Upper lobe of left lung (tissue), 6 donors: ENCODE data around the gene PNPLA7. TPM values are rescaled to one million over a fixed set of nuclear protein-coding genes. Genes with fewer than 3 reads are reported as not detected.
"Not testable (repeated sequence)": the region's sequence is repeated elsewhere in the genome, so short reads cannot be mapped to it uniquely, and the experiment has no call there.

Source experiments
- ATAC-seq, 2 donors: fragments of 200-7000 bp; cut with Tn5 transposase; one replicate each; pipeline ENCODE4 v1.9.1; 2022; ENCODE audit warnings: mild to moderate bottlenecking in 2 of 2, moderate library complexity in 2 of 2; ENCODE audit not compliant: low FRiP score in 2 of 2
- DNase-seq, 2 donors: peaks; one replicate each; pipeline ENCODE4 v3.0.0-alpha.2; 2019 to 2020
- H3K27ac ChIP-seq, 4 donors: fragments of 200-600 bp; sonication (generic); one replicate each; pipeline ENCODE4 v1.5.1; 2016 to 2019
- H3K27me3 ChIP-seq, 4 donors: fragments of 200-600 bp; sonication (generic); one replicate each; pipeline ENCODE4 v1.5.1; 2017 to 2019
- H3K36me3 ChIP-seq, 4 donors: fragments of 200-600 bp; sonication (generic); one replicate each; pipeline ENCODE4 v1.5.1; 2016 to 2019
- H3K4me1 ChIP-seq, 4 donors: fragments of 200-600 bp; sonication (generic); one replicate each; pipeline ENCODE4 v1.5.1; 2018 to 2019
- H3K4me3 ChIP-seq, 4 donors: fragments of 200-600 bp; sonication (generic); one replicate each; pipeline ENCODE4 v1.5.1; 2017 to 2019; ENCODE audit warnings: mild to moderate bottlenecking in 2 of 4, moderate library complexity in 1 of 4
- H3K9me3 ChIP-seq, 4 donors: fragments of 200-600 bp; sonication (generic); one replicate each; pipeline ENCODE4 v1.5.1; 2018 to 2019
- EP300 ChIP-seq, 4 donors: sonication (generic); formaldehyde crosslinking; IDR thresholded peaks; one replicate each; pipeline ENCODE4 v1.5.1; 2017; ENCODE audit warnings: antibody characterized with exemption in 4 of 4, control low read depth in 2 of 4
- POLR2A ChIP-seq, 4 donors: fragments of 450-650 bp; IDR thresholded peaks; one replicate each; pipeline ENCODE4 v1.5.1; 2016 to 2017; ENCODE audit warnings: antibody characterized with exemption in 4 of 4, mild to moderate bottlenecking in 2 of 4
- POLR2AphosphoS5 ChIP-seq, 2 donors: sonication (generic); formaldehyde crosslinking; IDR thresholded peaks; one replicate each; pipeline ENCODE4 v1.5.1; 2017; ENCODE audit warnings: antibody characterized with exemption in 2 of 2
- WGBS, 2 donors: methylation state at CpG; one replicate each; pipeline ENCODE4 v1.1.5; 2017 to 2018; 5-methylcytosine and 5-hydroxymethylcytosine counted together
- total RNA-seq, 6 donors: library from RNA; depleted of rRNA in 4 of 6; stranded (reverse); fragments of >200 nt in 4 of 6; gene quantifications; one replicate each; pipeline versions ENCODE4 v1.1.0 to v1.2.1, GENCODE V29; 2016 to 2021
- TF ChIP-seq, protein P1 (sequence below), 6 experiments: fragments of 450-650 bp in 4 of 6; fragments of 200-600 bp in 2 of 6; sonication (generic) in 2 of 6; IDR thresholded peaks; one replicate each; pipeline ENCODE4 v1.5.1; 2016 to 2019; ENCODE audit warnings: antibody characterized with exemption in 6 of 6
- donor health status: DM: no; HTN: no; CAD: no; lungs with moderate emphysema.
- donor health status: DM: no; HTN: yes; CAD: no; lungs with severe emphysema.

Gene PNPLA7
- 100 to 1,000 TPM in 1 of 6 donors, 10 to 100 TPM in 2, 1 to 10 TPM in 3; 6.0 to 104 (median 14.0) TPM for total RNA-seq

DNA sequence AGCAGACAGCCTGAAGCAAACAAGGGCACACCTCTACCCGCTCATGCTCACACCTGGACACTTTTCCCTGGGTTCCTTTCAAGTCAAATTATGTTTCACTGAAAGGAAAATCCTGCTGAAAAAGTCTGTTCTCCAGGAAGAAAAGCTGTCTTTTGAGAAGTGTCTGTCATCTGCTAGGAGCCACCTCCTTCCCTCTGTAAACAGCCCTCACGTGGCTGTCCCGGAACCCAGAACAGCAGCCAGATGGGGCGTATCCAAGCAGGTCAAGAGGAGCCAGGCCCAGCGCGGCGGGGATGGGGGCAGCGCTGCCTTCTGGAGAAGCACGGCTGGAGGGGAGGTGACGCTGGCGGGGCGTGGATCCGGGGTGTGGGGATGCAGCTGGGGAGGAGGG is at the start of gene PNPLA7:
Gene PNPLA7 (minus strand): TSS at position 172 of the 391 bp plus-strand sequence. CDS start 205 bp downstream, outside the sequence.
- TF ChIP-seq, protein P1, sequence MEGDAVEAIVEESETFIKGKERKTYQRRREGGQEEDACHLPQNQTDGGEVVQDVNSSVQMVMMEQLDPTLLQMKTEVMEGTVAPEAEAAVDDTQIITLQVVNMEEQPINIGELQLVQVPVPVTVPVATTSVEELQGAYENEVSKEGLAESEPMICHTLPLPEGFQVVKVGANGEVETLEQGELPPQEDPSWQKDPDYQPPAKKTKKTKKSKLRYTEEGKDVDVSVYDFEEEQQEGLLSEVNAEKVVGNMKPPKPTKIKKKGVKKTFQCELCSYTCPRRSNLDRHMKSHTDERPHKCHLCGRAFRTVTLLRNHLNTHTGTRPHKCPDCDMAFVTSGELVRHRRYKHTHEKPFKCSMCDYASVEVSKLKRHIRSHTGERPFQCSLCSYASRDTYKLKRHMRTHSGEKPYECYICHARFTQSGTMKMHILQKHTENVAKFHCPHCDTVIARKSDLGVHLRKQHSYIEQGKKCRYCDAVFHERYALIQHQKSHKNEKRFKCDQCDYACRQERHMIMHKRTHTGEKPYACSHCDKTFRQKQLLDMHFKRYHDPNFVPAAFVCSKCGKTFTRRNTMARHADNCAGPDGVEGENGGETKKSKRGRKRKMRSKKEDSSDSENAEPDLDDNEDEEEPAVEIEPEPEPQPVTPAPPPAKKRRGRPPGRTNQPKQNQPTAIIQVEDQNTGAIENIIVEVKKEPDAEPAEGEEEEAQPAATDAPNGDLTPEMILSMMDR (IDR thresholded peaks at IDR 0.05), result no peak
- TF ChIP-seq POLR2A (IDR thresholded peaks at IDR 0.05) (peak in 1 of 4 donors; percentile 49), EP300 (IDR thresholded peaks at IDR 0.05) (peak in 1 of 4 donors; percentile 61), POLR2AphosphoS5 (IDR thresholded peaks at IDR 0.05) (peak; percentile 23 to 81)
- peaks cover 12 to 26% (median 16%) of the 10 kb centered on the region in 4 donors for H3K4me1 ChIP-seq

DNA sequence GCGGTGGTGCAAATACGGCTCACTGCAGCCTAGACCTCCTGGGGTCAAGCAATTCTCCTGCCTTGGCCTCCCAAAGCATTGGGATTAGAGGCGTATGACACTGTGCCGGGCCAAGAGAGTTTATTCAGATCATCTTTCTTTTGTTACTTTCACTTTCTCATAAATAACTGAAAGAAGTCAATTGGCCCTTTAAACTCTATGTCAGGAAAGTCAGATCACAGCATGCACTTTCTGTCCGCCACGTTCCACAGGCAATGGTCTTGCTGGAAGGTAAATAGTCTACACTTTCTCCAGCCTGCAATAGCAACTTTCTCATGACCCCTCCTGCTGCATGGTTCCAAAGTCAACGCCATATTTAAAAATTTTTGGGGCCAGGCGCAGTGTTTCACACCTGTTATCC is 48.7 kb upstream of the PNPLA7 start:
- H3K4me3 ChIP-seq, result no peak overlapping the region
- no peak for ATAC-seq

More for the DNA sequence above, at the start of gene PNPLA7:
- peak within 1 kb of the TSS; percentile 80 to 91 (median 89) for H3K27ac ChIP-seq
- H3K27me3 ChIP-seq, result no peaks in the 10 kb centered on the region
- ATAC-seq (peak; percentile 84 to 91), DNase-seq (peak; percentile 92 to 93)
- H3K4me3 ChIP-seq, result peak within 1 kb of the TSS; percentile 87 to 99 (median 93)
- 0 to 3% methylated on average over 2 to 8 of the region's 13 CpGs for WGBS, 2 donors
- no peaks in the 10 kb centered on the region for H3K9me3 ChIP-seq
- H3K36me3 ChIP-seq, result peaks cover 0 to 13% (median 6%) of the 10 kb centered on the region in 4 donors

DNA sequence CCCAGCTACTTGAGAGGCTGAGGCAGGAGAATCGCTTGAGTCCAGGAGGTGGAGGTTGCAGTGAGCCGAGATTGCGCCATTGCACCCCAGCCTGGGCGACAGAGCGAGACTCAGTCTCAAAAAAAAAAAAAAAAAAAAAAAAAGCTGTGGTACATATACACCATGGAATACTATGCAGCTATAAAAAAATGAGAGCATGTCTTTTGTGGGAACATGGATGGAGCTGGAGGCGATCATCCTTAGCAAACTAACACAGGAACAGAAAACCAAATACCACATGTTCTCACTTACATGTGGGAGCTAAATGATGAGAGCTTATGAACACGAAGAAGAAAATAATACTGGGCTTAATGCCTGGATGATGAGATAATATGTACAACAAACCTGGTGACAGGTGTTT is 46.4 kb upstream of the PNPLA7 start:
- not testable (repeated sequence) for H3K9me3 ChIP-seq, ATAC-seq, H3K27ac ChIP-seq, H3K4me3 ChIP-seq, H3K27me3 ChIP-seq, H3K36me3 ChIP-seq, DNase-seq
- 85 to 86% methylated on average over 7 of the region's 7 CpGs for WGBS, 2 donors
- peaks cover 0 to 16% (median 8%) of the 10 kb centered on the region in 4 donors for H3K4me1 ChIP-seq

More for the DNA sequence above, 48.7 kb upstream of the PNPLA7 start:
- TF ChIP-seq, protein P1 (IDR thresholded peaks at IDR 0.05), result no peak
- TF ChIP-seq EP300 (IDR thresholded peaks at IDR 0.05) (no peak), POLR2AphosphoS5 (IDR thresholded peaks at IDR 0.05) (no peak), POLR2A (IDR thresholded peaks at IDR 0.05) (no peak)
- DNase-seq, result no peak
- H3K27me3 ChIP-seq, result no peaks in the 10 kb centered on the region
- no peaks in the 10 kb centered on the region for H3K9me3 ChIP-seq
- no peak overlapping the region for H3K27ac ChIP-seq
- H3K36me3 ChIP-seq, result no peaks in the 10 kb centered on the region
- H3K4me1 ChIP-seq, result peaks cover 0 to 12% (median under 1%) of the 10 kb centered on the region in 4 donors
- WGBS, 2 donors, result 75 to 86% methylated on average over 8 of the region's 8 CpGs

DNA sequence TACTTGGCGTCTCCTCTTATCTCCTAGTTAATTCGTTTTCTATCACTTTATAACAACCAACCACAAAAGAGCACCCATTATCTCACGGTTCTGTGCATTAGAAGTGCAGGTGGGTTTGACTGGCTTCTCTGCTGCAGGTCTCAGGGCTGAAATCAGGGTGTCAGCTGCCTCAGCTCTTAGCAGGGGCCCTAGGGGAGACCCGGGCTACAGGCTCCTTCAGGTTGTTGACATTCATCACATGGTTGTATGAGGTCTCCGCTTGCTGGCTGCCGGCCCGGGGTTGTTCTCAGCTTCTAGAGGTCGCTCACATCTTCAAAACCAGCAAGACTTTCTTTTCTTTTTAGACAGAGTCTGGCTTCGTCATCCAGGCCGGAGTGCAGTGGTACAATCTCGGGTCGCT is 43.0 kb upstream of the PNPLA7 start:
- H3K27me3 ChIP-seq, result no peaks in the 10 kb centered on the region
- no peaks in the 10 kb centered on the region for H3K9me3 ChIP-seq
- peaks cover 0 to 3% (median 2%) of the 10 kb centered on the region in 4 donors for H3K36me3 ChIP-seq
- TF ChIP-seq EP300 (IDR thresholded peaks at IDR 0.05) (no peak), POLR2AphosphoS5 (IDR thresholded peaks at IDR 0.05) (no peak), POLR2A (IDR thresholded peaks at IDR 0.05) (no peak)
- TF ChIP-seq, protein P1 (IDR thresholded peaks at IDR 0.05), result no peak
- peak overlapping the region in 3 of 4 donors; percentile 11 to 69 (median 47) for H3K27ac ChIP-seq
- no peak overlapping the region for H3K4me3 ChIP-seq
- WGBS, 2 donors, result 59 to 72% methylated on average over 12 of the region's 12 CpGs
- H3K4me1 ChIP-seq, result peaks cover 13 to 42% (median 26%) of the 10 kb centered on the region in 4 donors
- peak in 1 of 2 donors; percentile 71 for ATAC-seq
- DNase-seq, result peak in 1 of 2 donors; percentile 91

DNA sequence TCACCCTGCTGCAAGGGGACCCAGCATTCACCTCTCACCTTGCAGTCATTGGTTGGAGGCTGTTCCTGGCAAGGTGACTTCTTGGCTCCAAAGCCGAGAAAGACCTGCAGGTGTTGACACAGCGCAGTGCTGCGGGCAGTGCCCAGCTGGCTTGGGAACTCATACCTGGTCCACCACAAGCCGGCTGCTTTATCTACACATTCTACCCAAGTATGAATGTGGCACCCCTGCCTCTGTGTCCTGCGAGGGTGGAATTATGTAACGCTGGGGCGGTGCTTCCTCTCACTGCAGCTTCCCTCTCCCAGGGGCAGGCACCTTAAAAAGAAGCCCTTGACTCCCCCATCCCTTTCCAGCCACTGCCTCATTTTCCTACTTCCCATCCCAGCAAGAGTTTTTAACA is 42.6 kb upstream of the PNPLA7 start:
- TF ChIP-seq, protein P1 (IDR thresholded peaks at IDR 0.05), result no peak
- no peak for TF ChIP-seq EP300 (IDR thresholded peaks at IDR 0.05)
- Histone ChIP-seq H3K36me3 (peaks cover 0 to 8% (median 5%) of the 10 kb centered on the region in 4 donors), H3K27ac (peak overlapping the region in 3 of 4 donors; percentile 11 to 69 (median 47)), H3K27me3 (no peaks in the 10 kb centered on the region), H3K4me1 (peaks cover 13 to 45% (median 26%) of the 10 kb centered on the region in 4 donors), H3K4me3 (no peak overlapping the region), H3K9me3 (no peaks in the 10 kb centered on the region)
- ATAC-seq (peak in 1 of 2 donors; percentile 65), DNase-seq (peak in 1 of 2 donors; percentile 83)
- 48 to 75% methylated on average over 5 to 6 of the region's 7 CpGs for WGBS, 2 donors
